ENCODE results near the gene SLC4A1AP.

- TF ChIP-seq ELF1 (IDR thresholded peaks at IDR 0.05; ENCODE audit: borderline replicate concordance, low read depth), result no peak
- TF ChIP-seq CTCF (IDR thresholded peaks at IDR 0.05 in 2 of 3, conservative IDR thresholded peaks at IDR 0.05 in 1 of 3; ENCODE audit: borderline replicate concordance in 1 of 3, insufficient read depth in 1 of 3, low read depth in 2 of 3, low read length in 2 of 3), result no peak
- no peak for TF ChIP-seq CEBPB (IDR thresholded peaks at IDR 0.05; ENCODE audit: low read depth)
- no peak for TF ChIP-seq REST (IDR thresholded peaks at IDR 0.05; ENCODE audit: low read depth)
- TF ChIP-seq ATF3 (IDR thresholded peaks at IDR 0.05), result no peak
- no peak for TF ChIP-seq ZFX (IDR thresholded peaks at IDR 0.05)
- no peak for TF ChIP-seq MAX (IDR thresholded peaks at IDR 0.05)
- TF ChIP-seq ZNF274 (IDR thresholded peaks at IDR 0.05; ENCODE audit: low read depth, low read length), result no peak
- no peak for TF ChIP-seq EGR1 (IDR thresholded peaks at IDR 0.05; ENCODE audit: low read depth)
- TF ChIP-seq SIN3A (IDR thresholded peaks at IDR 0.05; ENCODE audit: low read depth), result no peak
- no peak for TF ChIP-seq POLR2A (IDR thresholded peaks at IDR 0.05; ENCODE audit: borderline replicate concordance, extremely low read depth, insufficient read depth, insufficient read length)
- no peak for TF ChIP-seq EZH2 (IDR thresholded peaks at IDR 0.05)
- no peak for TF ChIP-seq EZH2phosphoT487 (IDR thresholded peaks at IDR 0.05; ENCODE audit: borderline replicate concordance)
- TF ChIP-seq FOSL1 (IDR thresholded peaks at IDR 0.05; ENCODE audit: low read depth), result no peak
These were observed 23.5 kb downstream of the SLC4A1AP start for GRCh38 chr2:27687232-27687631.

All from HCT116 (cell line).